ENCODE results near the gene LARGE1.

DNA sequence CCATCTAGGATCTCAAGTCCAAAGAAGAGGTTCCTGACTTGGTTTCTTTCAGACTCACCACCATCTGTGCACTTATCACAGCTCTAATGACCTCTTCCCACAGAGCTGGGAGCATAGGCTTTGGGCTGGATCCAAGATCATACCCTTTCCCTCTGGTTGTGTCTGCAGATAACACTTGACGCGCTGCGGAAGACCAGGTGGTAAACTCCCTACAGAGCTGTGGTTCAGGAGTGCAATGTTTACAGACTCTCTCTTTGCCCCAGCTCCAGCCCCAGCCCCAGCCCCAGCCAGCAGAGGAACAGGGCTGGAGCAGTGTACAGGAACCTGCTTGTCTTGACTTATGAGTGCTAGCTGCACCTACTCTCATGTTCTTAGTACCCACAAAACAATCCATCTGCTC lies 587.7 kb downstream of the LARGE1 start:
- TF ChIP-seq, protein P1, sequence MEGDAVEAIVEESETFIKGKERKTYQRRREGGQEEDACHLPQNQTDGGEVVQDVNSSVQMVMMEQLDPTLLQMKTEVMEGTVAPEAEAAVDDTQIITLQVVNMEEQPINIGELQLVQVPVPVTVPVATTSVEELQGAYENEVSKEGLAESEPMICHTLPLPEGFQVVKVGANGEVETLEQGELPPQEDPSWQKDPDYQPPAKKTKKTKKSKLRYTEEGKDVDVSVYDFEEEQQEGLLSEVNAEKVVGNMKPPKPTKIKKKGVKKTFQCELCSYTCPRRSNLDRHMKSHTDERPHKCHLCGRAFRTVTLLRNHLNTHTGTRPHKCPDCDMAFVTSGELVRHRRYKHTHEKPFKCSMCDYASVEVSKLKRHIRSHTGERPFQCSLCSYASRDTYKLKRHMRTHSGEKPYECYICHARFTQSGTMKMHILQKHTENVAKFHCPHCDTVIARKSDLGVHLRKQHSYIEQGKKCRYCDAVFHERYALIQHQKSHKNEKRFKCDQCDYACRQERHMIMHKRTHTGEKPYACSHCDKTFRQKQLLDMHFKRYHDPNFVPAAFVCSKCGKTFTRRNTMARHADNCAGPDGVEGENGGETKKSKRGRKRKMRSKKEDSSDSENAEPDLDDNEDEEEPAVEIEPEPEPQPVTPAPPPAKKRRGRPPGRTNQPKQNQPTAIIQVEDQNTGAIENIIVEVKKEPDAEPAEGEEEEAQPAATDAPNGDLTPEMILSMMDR (IDR thresholded peaks at IDR 0.05; ENCODE audit: control extremely low read depth in 1 of 3, insufficient read depth in 1 of 3, low read depth in 1 of 3, low read length in 3 of 3) = no peak
- TF ChIP-seq PHF8 (conservative IDR thresholded peaks at IDR 0.05; ENCODE audit: low read depth, low read length) (no peak), YY1 (IDR thresholded peaks at IDR 0.05; ENCODE audit: low read depth, low read length) (no peak), NANOG (IDR thresholded peaks at IDR 0.05; ENCODE audit: insufficient read depth, low read depth, low read length, poor library complexity, severe bottlenecking) (no peak), EP300 (IDR thresholded peaks at IDR 0.05; ENCODE audit: borderline replicate concordance in 1 of 2, low read depth in 2 of 2, low read length in 2 of 2) (no peak), SRF (IDR thresholded peaks at IDR 0.05; ENCODE audit: low read depth, low read length) (no peak), TCF12 (IDR thresholded peaks at IDR 0.05; ENCODE audit: low read depth, low read length) (no peak), RNF2 (IDR thresholded peaks at IDR 0.05; ENCODE audit: borderline replicate concordance, low read depth, low read length, missing control alignments, poor library complexity, severe bottlenecking) (no peak), TAF7 (optimal IDR thresholded peaks at IDR 0.05; ENCODE audit: borderline replicate concordance, low read depth, low read length) (no peak), SP1 (IDR thresholded peaks at IDR 0.05; ENCODE audit: low read depth, low read length) (no peak), ZNF274 (IDR thresholded peaks at IDR 0.05; ENCODE audit: borderline replicate concordance, extremely low read depth, low read length) (no peak), TAF1 (IDR thresholded peaks at IDR 0.05; ENCODE audit: low read depth, low read length) (no peak)
- TF ChIP-seq, protein P2, sequence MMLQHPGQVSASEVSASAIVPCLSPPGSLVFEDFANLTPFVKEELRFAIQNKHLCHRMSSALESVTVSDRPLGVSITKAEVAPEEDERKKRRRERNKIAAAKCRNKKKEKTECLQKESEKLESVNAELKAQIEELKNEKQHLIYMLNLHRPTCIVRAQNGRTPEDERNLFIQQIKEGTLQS (IDR thresholded peaks at IDR 0.05; ENCODE audit: insufficient read depth, low read depth, low read length) = no peak
